Uterus (tissue), 2 donors: ENCODE measurements around the gene CD81.

Experiments
- CTCF ChIP-seq, 4 experiments: fragments of 200-600 bp in 2 of 4; fragments of 450-650 bp in 2 of 4; sonication (generic) in 2 of 4; IDR thresholded peaks; one replicate each; pipeline ENCODE4 v1.5.1; 2016 to 2019; ENCODE audit warnings: antibody characterized with exemption in 4 of 4, mild to moderate bottlenecking in 2 of 4, moderate library complexity in 1 of 4
- POLR2A ChIP-seq, 2 donors: fragments of 450-650 bp; IDR thresholded peaks; one replicate each; pipeline ENCODE4 v1.6.1; 2016; ENCODE audit warnings: antibody characterized with exemption in 2 of 2, mild to moderate bottlenecking in 1 of 2, moderate library complexity in 1 of 2

DNA sequence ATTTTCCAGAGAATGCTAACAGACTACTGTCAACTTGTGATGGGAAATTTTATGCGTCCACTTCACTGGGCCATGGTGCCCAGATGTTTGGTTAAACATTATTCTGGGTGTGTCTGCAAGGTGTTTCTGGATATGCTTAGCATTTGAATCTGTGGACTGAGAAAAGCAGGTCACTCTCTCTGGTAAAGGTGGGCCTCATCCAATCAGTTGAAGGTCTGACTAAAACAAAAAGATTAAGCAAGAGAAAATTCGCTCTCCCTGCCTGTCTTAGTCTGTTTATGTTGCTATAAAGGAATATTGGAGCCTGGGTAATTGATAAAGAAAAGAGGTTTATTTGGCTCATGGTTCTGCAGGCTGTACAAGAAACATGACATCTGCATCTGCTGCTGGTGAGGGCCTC lies 32.1 kb upstream of the CD81 start:
- TF ChIP-seq CTCF (IDR thresholded peaks at IDR 0.05) (no peak), POLR2A (IDR thresholded peaks at IDR 0.05) (no peak)
